HT-29 (cell line): ENCODE measurements around the gene POU6F2. TPM values are rescaled to one million over a fixed set of nuclear protein-coding genes. Genes with fewer than 3 reads are reported as not detected.
"Not testable (repeated sequence)": the region's sequence is repeated elsewhere in the genome, so short reads cannot be mapped to it uniquely, and the experiment has no call there.

Source experiments
- DNase-seq: peaks from one replicate; pipeline ENCODE4 v3.0.0-alpha.2; 2015; ENCODE audit warnings: low spot score
- total RNA-seq: library from RNA; depleted of rRNA; stranded (reverse); fragments of >200 nt; shearing (Covaris generic); gene quantifications from 2 replicates; pipeline ENCODE4 v1.2.3, GENCODE V29; 2014

Gene POU6F2
- total RNA-seq, 1 experiment from 2014 or later, result not detected

- DNase-seq, result no peak
Measured at GRCh38 chr7:38978491-38978890, 782 bp downstream of the POU6F2 start.

- no peak for DNase-seq
Measured at GRCh38 chr7:38992203-38992602, 14.5 kb downstream of the POU6F2 start.

DNA sequence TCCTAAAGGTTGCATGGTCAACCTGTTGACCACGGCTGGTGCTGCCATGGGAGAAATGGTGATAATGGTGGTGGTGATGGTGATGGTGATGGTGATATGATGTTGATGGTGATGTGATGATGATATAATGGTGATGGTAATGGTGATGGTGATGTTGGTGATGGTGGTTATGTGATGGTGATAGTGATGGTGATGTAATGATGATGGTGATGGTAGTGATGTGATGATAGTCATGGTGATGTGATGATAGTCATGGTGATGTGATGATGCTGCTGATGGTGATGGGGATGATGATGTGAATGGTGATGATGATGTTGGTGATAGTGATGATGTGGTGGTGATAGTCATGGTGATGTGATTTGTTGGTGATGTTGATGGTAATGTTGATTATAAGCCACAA, 23.9 kb downstream of the POU6F2 start:
- DNase-seq, result no peak

DNA sequence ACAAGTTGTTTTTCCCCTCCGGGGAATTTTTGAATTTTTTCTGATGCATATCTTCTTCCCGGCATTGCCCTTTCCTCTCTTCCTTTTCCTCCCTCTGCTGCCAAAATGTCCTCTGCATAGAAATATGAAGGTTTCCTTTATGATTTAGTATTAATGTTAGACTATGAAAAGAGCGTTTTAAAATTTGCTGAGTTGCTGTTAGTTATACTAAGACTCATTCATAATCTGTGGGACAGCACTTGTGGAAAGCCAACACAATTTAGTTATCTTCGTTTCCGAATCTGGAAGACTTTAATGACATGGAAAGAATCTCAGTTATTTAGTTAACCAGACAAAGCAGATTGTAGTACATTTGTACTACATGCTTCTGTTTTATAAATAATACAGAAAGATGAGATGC, 25.0 kb downstream of the POU6F2 start:
- DNase-seq, result no peak

DNA sequence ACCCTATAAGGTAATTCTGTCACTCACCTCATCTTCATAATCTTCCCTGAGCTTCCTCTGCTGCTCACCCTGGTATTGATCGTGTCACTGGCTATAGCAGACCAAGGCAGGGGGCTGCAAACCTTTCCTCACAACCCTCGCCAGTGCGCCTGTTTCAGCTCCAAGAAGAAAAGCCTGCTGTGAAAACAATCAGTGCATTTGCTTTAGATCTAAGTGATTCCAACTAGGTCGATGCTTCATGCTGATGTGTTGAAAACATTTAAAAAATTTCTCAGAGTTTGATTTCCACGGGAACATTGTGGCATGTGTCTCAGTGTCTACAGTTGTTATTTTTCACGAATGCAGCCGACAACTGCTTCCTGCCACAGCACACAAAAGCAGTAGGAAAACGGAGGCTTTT, 27.3 kb downstream of the POU6F2 start:
- no peak for DNase-seq

GRCh38 chr7:39005461-39005860, 27.8 kb downstream of the POU6F2 start:
- no peak for DNase-seq

DNA sequence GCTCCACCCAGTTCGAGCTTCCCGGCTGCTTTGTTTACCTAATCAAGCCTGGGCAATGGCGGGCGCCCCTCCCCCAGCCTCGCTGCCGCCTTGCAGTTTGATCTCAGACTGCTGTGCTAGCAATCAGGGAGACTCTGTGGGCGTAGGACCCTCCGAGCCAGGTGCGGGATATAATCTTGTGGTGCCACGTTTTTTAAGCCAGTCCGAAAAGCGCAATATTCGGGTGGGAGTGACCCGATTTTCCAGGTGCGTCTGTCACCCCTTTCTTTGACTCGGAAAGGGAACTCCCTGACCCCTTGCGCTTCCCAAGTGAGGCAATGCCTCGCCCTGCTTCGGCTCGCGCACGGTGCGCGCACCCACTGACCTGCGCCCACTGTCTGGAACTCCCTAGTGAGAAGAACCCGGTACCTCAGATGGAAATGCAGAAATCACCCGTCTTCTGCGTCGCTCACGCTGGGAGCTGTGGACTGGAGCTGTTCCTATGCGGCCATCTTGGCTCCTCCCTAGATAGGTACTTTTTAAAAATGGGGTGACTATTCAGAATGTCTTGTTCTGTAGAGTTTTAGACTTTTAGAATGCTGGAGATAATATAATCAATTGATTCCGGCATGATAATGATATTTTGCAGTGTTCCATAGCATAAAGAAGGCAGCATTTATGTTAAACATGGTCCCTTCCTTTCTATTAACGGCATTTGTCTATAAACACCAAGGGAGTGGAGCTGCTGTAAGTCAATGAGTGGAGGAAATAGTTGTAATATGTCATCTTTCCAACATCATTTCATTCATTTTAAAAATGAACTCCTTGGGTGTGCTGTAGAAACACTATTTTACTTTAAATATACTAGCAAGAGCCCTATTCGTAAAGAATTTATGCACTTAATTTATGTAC, 35.6 kb downstream of the POU6F2 start:
- DNase-seq, result not testable (repeated sequence)

- peak; percentile 96 for DNase-seq
Measured at GRCh38 chr7:39016609-39017008, 38.9 kb downstream of the POU6F2 start.

GRCh38 chr7:39017369-39017915, 39.7 kb downstream of the POU6F2 start:
- DNase-seq, result no peak

DNA sequence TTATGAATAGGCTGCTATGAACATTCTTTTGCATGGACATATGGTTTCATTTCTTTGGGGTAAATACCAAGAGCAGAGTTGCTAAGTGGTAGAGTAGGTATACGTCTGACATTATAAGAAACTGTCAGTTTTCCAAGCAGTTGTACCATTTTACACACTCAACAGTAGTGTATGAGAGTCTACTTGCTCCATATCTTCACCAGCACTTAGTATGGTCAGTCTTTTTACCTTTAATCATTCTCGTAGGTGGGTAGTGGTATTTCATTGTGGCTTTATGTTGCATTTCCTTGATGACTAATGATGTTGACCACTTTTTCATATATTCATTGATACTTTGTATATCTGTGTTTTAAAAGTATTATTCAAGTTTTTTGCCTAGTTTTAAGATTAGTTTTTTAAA, 45.1 kb downstream of the POU6F2 start:
- DNase-seq, result no peak

GRCh38 chr7:39027491-39027890, 49.8 kb downstream of the POU6F2 start:
- no peak for DNase-seq

DNA sequence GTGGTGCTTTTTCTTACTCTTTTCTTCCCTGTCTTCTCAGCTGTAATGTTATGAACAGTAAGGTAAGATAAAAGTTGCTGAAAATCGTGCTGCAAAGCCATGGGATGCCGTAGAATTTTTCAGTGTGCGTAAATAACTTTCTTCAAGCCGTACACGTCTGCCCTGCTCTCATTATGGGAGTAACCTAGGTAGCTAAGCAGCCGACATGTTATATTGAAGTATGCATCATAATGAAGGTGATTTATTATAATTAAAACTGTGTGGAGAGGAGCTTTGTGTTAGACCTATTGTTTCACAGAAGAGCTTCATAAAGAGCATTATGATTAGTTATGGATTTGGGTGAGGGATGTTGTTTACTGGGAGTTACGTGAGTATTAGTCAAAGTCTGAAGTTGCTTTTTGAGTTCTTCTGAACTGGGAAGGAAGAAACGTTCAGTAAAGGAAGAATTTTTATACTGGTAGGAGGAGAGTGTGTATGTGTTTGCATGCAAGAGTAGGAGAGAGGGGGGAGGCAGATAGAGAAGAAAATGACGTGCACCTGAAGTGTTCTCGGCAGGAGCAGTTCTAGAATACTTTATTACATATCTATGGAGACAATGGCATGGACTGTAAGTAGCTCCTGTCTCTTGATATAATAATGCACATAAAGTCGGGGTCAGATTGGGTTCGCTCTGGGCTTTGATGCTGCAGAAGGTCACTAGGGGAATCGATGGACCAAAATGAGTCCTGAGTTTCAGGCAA, 56.3 kb downstream of the POU6F2 start:
- DNase-seq, result no peak

- DNase-seq, result no peak
Measured at GRCh38 chr7:39035156-39035555, 57.4 kb downstream of the POU6F2 start.

- no peak for DNase-seq
Measured at GRCh38 chr7:39035903-39036302, 58.2 kb downstream of the POU6F2 start.

DNA sequence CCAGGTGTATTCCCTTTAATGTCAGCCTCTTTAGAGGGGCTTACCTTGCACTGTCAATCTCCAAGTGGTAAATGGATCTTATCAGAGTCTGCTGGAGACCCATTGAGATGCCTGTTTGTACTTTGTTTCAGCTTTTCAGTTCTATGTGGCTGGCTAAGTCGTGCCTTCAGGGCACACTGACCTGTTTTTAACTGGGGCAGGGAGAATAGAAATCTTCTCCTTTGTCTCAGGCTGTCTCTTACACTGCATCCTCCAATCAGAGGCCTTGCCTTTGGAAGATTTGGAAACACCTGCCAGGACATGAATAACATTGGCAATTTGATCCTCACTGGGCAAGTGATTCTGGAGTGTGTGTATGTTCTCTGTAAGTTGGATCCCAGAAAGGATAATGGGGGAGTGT, 65.0 kb downstream of the POU6F2 start:
- no peak for DNase-seq

DNA sequence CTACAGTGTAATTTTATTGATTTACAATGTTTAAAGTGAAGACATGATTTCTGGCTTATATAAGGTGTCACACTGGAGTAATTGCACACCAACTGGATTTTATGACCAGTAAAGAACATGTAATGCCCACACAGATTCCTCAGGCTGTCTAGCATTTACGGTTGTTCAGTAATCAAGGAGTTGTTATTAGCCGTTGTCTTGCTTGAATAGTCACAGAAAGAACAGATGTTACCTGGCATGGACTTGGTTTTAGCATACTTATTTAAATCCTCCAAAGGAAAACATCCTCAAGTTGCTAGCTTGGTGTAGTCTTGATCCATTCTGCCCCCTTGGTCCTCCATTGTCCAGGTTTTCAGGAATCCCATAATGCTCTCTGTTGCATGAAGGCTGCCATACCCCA, 65.8 kb downstream of the POU6F2 start:
- DNase-seq, result no peak

DNA sequence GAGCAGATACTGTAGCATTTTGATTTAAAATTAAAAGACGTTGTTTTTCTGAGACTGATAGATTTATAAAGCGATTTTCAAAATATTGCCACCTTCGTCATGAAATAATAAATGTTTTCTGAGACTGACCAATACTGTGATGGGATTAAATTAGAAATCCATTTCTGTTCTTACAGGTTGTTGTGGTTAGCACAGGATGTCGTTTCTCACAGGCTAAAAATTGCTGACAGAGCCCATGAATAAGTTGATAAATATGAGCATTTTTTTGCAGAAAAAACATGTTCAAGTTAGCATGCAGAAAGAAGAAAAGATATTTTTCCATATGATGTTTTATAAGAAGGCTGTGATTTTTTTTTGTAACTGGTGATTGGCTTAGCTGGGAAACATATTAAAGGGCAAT, 66.8 kb downstream of the POU6F2 start:
- DNase-seq, result no peak

DNA sequence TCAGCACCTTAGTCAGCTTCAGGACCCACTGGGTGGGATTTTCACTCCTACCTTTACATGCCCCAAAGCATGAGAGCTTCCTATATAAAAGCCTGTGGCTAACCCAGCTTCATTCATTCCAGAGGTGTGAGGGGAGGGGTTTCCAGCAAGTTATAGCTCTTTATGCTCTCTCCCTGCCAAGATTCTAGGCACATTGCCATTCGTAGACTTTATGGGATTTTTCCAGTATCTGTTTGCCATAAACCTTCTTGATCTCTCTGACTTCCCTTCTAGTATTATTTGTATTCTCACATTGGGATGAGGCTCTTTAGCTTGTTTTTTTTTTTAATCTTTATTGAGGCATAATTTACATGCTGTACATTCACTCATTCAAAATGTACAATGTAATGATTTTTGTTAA, 67.5 kb downstream of the POU6F2 start:
- no peak for DNase-seq

DNA sequence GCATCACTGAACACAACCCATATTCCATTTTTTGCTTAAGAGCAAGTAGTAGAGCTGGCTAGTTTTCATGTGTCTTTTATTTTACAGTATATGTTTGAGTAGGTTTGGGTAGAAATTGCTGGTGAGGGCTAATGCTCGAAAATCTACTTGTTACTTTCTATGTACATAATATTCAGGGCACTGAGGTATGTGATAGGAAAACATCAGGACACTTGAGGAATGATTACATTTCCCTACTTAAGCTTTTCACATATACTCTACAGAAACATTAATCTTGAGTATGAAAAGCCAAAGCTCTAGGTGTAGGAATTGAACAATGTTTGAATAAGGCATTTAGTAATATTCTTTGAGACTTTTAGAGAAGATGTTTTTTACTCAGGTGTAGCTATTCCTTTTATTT, 73.6 kb downstream of the POU6F2 start:
- DNase-seq, result no peak

DNA sequence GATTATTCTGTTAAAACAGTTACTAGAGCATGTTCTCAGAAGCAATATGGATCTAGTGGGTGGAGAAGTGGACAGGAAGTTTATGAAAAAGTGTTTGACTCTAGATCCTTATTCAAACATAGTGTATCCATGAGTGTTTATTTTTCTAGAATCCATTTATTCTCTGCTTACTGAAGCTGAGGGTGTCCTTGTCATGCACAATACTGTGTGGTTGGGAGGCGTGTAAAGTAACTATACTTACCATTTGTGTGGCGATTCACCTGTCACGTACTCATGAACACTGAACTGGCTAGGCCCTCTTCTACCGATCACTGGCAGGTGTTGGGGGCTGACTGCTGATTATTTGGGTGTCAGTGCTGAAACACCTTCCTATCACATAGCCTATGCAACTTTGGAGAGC, 74.0 kb downstream of the POU6F2 start:
- no peak for DNase-seq

- DNase-seq, result no peak
Measured at GRCh38 chr7:39054731-39055130, 77.0 kb downstream of the POU6F2 start.

DNA sequence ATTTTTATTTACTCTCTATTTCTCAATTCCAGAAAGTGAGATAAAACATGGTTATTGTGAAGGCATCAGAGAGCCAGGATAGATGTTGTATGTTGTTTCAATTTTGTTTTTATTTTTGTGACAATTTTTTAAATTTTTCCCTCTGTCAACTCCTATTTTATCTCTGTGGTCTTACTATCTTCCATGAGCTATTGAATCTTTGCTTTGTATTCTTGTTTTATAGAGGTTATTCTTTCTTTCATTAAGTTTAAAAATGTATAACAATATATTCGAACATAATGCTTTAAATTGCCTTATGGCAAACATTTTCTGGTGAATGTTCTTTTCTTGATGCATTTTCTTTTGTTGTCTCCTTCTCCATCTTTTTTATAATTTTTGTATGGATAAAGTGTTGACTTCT, 78.4 kb downstream of the POU6F2 start:
- no peak for DNase-seq

DNA sequence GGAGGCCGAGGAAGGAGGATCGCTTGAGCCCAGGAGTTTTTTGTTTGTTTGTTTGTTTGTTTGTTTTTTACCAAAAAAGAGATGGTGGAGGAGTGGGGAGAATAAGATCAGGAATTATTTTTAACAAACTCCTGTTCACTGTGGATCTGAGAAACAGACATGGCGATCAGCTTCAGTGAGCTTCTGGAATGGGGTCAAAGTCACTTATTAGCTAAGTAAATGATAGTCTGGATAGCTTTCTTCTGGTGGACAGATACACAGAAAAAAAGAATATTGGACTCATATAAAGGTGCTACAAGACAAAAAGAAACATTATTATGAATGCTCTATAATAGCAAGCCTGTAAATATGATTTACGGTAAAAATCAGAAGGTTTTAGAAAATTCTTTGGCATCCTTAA, 85.1 kb downstream of the POU6F2 start:
- DNase-seq, result no peak
